Activated CD4-positive, alpha-beta T cell treated with anti-CD3 and anti-CD28 coated beads, Interleukin-2, amount 10 ng/mL, durations not matched to agents 7 days and 5 days (primary cell): Measurements from ENCODE around the gene COL6A2. TPM values are rescaled to one million over a fixed set of nuclear protein-coding genes. Genes with fewer than 3 reads are reported as not detected.
"Not testable (repeated sequence)": the region's sequence is repeated elsewhere in the genome, so short reads cannot be mapped to it uniquely, and the experiment has no call there.

ENCODE experiments used
- CTCF ChIA-PET: fragments of 350-600 bp; sonication (Branson Sonifier 250); formaldehyde crosslinking; loops from one replicate; lab custom pipeline; 2021; ENCODE audit warnings: antibody characterized with exemption; lab: Charles Lee
- POLR2A ChIA-PET: fragments of 350-600 bp; sonication (Branson Sonifier 250); formaldehyde crosslinking; loops from one replicate; lab custom pipeline; 2021; ENCODE audit warnings: antibody characterized with exemption; lab: Charles Lee
- DNase-seq: peaks from one replicate; pipeline ENCODE4 v3.0.0-alpha.2; 2020
- H3K27ac Mint-ChIP-seq: one replicate; pipeline ENCODE4 v1.8.0; 2021; ENCODE audit warnings: mild to moderate bottlenecking, moderate library complexity, mixed read lengths
- H3K27me3 Mint-ChIP-seq: one replicate; pipeline ENCODE4 v1.8.0; 2021; ENCODE audit warnings: mixed read lengths
- H3K36me3 Mint-ChIP-seq: one replicate; pipeline ENCODE4 v1.8.0; 2021; ENCODE audit warnings: low read depth, mixed read lengths
- H3K4me1 Mint-ChIP-seq: one replicate; pipeline ENCODE4 v1.8.0; 2021; ENCODE audit warnings: mixed read lengths
- H3K4me3 Mint-ChIP-seq: one replicate; pipeline ENCODE4 v1.8.0; 2021; ENCODE audit warnings: mild to moderate bottlenecking, moderate library complexity, mixed read lengths
- H3K9me3 Mint-ChIP-seq: one replicate; pipeline ENCODE4 v1.8.0; 2021; ENCODE audit warnings: mixed read lengths
- total RNA-seq, 2 experiments: library from RNA; stranded (reverse); gene quantifications; one replicate each; pipeline ENCODE4 v1.2.3, GENCODE V29; 2021

Gene COL6A2
- total RNA-seq, 2 experiments from 2014 or later: 2.3 to 2.5 TPM

DNA sequence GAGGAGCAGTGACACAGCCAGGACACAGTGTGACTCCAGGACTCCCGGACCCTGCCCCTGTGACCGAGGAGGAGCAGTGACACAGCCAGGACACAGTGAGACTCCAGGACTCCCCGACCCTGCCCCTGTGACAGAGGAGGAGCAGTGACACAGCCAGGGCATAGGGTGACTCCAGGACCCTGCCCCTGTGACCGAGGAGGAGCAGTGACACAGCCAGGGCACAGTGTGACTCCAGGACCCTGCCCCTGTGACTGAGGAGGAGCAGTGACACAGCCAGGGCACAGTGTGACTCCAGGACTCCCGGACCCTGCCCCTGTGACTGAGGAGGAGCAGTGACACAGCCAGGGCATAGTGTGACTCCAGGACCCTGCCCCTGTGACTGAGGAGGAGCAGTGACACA, 12.7 kb upstream of the COL6A2 start:
- H3K9me3 Mint-ChIP-seq: peaks cover 24% of the 10 kb centered on the region
- H3K36me3 Mint-ChIP-seq, DNase-seq, CTCF ChIA-PET, H3K4me3 Mint-ChIP-seq, POLR2A ChIA-PET, H3K4me1 Mint-ChIP-seq, H3K27me3 Mint-ChIP-seq, H3K27ac Mint-ChIP-seq: not testable (repeated sequence)

DNA sequence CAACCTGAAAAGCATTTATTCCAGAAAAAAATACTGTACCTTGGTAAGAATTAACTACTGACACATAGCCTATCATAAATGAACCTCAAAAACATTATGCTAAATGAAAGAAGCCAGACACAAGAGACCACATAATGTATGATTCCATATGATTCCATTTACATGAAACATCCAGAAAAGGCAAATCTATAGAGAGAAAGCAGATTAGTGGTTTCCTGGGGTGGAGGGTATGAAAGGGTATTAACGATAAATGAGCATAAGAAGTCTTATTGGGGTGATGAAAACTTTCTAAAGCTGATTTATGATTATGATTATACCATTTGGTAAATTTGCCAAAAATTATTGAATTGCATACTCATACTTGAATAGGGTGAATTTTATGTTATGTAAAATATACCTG, 10.3 kb upstream of the COL6A2 start:
- no peak overlapping the region for H3K27ac Mint-ChIP-seq
- H3K27me3 Mint-ChIP-seq: peaks cover 4% of the 10 kb centered on the region
- H3K9me3 Mint-ChIP-seq: peaks cover 30% of the 10 kb centered on the region
- H3K4me3 Mint-ChIP-seq: no peak overlapping the region
- H3K36me3 Mint-ChIP-seq: peaks cover 4% of the 10 kb centered on the region
- ChIA-PET POLR2A (no interaction called here), CTCF (no interaction called here)
- no peak for DNase-seq
- H3K4me1 Mint-ChIP-seq: no peaks in the 10 kb centered on the region

DNA sequence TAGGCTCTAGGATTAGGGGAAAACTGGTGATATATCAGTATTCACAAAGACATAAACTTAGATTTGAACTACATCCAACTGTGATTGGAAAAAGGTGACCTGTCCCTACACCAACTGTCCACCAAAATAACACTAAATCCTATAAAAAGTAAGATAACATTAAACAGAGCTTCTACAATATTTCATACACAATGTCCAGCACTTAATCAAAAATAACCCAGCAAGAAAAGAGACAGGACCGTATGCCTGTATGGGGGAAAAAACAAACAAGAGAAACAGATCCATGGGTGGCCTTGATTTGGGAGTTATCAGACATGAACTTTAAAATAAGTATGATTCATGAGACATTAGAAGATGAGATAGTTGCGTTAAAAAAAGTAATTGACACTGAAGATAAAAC, 9.7 kb upstream of the COL6A2 start:
- Mint-ChIP-seq H3K4me3 (no peak overlapping the region), H3K27me3 (peaks cover 4% of the 10 kb centered on the region), H3K4me1 (no peaks in the 10 kb centered on the region), H3K36me3 (peaks cover 4% of the 10 kb centered on the region), H3K9me3 (peaks cover 30% of the 10 kb centered on the region), H3K27ac (no peak overlapping the region)
- POLR2A ChIA-PET: no interaction called here
- CTCF ChIA-PET: no interaction called here
- DNase-seq: no peak

DNA sequence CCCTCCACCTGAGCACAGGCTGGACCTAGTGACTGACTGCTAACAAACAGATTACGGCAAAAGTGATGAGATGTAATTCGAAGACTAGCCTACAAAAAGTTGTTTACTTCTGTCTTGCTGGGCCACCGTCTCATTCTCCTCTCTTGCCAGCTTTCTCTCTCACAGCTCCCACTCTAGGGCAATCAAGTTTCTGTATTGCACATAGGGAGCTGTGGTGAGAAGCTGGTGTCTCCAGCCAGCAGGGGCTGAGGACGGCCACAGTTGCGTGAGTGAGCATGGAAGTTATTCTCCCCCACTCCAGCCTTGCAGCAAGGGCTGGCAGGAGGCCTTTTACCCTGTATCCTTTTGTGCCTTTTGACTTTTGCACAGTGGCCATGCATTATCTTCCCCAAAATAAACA, 8.6 kb upstream of the COL6A2 start:
- CTCF ChIA-PET: no interaction called here

DNA sequence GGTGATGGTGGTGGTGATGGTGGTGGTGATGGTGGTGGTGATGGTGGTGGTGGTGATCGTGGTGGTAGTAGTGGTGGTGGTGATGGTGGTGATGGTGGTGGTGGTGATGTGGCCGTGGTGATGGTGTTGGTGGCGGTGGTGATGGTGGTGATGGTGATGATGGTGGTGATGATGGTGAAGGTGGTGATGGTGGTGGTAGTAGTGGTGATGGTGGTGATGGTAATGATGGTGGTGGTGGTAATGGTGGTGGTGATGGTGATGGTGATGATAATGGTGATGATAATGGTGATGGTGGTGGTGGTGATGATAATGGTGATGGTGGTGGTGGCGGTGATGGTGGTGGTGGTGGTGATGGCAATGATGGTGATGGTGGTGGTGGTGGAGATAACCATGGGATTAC, 6.8 kb upstream of the COL6A2 start:
- H3K27ac Mint-ChIP-seq: no peak overlapping the region
- DNase-seq: no peak
- H3K36me3 Mint-ChIP-seq: peaks cover 4% of the 10 kb centered on the region
- POLR2A ChIA-PET: no interaction called here
- H3K9me3 Mint-ChIP-seq: peaks cover 25% of the 10 kb centered on the region
- H3K4me3 Mint-ChIP-seq: no peak overlapping the region
- CTCF ChIA-PET: no interaction called here
- H3K27me3 Mint-ChIP-seq: peaks cover 4% of the 10 kb centered on the region
- H3K4me1 Mint-ChIP-seq: no peaks in the 10 kb centered on the region

More for the DNA sequence above, 8.6 kb upstream of the COL6A2 start:
- POLR2A ChIA-PET: no interaction called here
- H3K9me3 Mint-ChIP-seq: peaks cover 30% of the 10 kb centered on the region
- no peak overlapping the region for H3K27ac Mint-ChIP-seq
- no peak overlapping the region for H3K4me3 Mint-ChIP-seq
- no peaks in the 10 kb centered on the region for H3K4me1 Mint-ChIP-seq
- H3K36me3 Mint-ChIP-seq: peaks cover 4% of the 10 kb centered on the region
- H3K27me3 Mint-ChIP-seq: peaks cover 4% of the 10 kb centered on the region
- no peak for DNase-seq

DNA sequence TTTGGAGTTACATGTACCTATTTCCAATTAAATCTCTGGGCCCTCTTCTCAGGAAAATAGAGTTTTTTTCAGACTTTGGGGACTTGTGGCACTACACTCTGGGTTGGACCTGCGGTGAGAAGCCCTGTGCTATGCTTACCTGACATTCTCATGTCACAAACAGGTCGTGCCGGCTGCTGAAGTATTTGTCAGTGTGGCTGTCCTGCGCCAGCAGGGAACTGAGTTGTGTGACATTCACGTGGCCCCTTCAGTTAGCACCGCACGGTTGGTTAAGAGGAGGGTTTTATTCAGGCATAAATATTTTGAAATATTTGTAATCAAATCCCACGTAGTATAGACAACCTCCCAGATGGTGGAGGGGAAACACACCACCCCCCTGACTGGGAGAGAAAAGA, 6.3 kb upstream of the COL6A2 start:
- DNase-seq: no peak
- ChIA-PET CTCF (no interaction called here), POLR2A (no interaction called here)
- H3K9me3 Mint-ChIP-seq: peaks cover 24% of the 10 kb centered on the region
- H3K36me3 Mint-ChIP-seq: peaks cover 4% of the 10 kb centered on the region
- H3K27ac Mint-ChIP-seq: no peak overlapping the region
- no peaks in the 10 kb centered on the region for H3K4me1 Mint-ChIP-seq
- H3K27me3 Mint-ChIP-seq: peaks cover 4% of the 10 kb centered on the region
- H3K4me3 Mint-ChIP-seq: no peak overlapping the region

DNA sequence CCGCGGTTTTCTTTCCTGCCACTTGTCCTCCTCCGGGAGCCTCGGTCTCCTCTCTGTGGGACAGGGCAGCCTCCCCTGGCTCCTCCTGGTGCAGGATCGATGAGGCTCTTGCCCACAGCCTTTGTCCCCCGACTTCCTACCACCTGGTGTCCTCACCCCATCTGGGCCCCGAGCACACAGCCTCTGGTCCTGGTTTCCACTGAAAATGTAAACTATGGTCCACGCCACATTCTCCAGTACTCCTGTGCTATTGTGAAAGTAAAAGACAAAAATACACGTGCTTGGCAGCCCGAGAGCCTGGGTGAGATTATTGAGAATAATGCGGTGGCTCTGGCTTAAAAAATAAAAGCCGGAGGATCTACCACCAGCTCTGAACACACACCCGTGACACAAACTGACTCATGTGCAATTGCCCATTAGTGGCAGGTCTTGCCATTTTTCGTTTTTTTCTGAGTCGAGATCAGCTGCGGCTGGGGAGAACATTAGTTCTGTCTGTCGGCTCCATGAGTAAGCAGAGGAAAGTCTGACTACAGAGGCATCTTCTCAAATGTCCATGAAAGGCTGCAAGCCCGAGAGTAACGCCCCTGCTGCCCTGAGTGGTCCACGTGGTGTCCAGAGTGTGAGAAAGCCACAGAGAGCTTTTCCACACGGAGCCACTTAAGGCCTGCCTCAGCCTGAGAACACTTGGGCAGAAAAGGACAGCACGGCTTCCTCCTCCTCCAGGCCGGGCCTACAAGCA, 5.7 kb upstream of the COL6A2 start:
- Mint-ChIP-seq H3K9me3 (peaks cover 21% of the 10 kb centered on the region), H3K4me1 (no peaks in the 10 kb centered on the region), H3K27me3 (peaks cover 8% of the 10 kb centered on the region), H3K4me3 (no peak overlapping the region), H3K36me3 (peaks cover 4% of the 10 kb centered on the region), H3K27ac (no peak overlapping the region)
- DNase-seq: no peak
- POLR2A ChIA-PET: no interaction called here
- CTCF ChIA-PET: interaction anchor here (1.1 kb wide), 1 partner anchor 25 kb away, joined by 3 read pairs; no protein-coding TSS in a partner anchor

DNA sequence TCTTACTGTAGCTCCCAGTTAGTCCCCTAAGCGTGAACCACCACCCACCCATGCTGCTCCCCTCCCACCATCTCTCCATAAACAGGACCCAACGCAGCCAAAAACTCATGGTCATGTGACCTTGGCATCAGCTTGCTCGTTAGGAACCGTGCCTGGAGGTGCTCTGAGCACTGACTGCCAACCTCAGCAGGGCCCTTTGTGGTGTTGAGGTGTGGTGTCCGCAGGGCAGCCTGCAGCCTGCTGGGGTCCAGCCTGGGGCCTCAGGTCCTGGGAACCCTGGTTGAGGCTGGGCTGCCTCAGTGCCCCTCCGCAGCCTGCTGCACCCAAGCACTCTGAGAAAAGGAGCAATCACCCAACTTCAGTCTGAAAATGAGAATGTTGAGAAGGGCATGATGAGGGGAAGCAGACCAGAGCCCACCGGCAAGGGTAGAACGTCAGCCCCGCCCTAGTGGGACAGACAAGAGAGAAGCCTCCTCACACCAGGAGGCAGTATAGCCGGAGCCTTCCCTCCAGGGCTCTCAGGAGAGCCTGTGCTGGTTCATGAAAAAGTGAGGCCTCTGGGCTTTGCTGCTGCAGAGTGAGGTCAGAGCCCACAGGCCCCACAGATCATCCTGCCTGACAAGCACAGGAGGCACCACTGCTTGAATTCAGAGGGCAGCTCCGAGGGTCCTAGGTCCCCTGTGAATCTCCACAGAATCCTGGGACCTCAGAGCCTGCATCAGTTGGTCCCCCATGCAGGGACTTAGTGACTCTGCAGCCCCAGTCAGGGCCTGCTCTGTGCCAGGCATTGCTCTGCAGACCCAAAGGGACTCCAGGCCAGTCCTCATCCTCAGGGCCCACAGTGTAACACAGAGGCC, 4.9 kb upstream of the COL6A2 start:
- Mint-ChIP-seq H3K27me3 (peaks cover 8% of the 10 kb centered on the region), H3K36me3 (peaks cover 4% of the 10 kb centered on the region), H3K27ac (no peak overlapping the region), H3K4me3 (no peak overlapping the region), H3K4me1 (no peaks in the 10 kb centered on the region), H3K9me3 (peaks cover 17% of the 10 kb centered on the region)
- POLR2A ChIA-PET: no interaction called here
- CTCF ChIA-PET: interaction anchor here (1.1 kb wide), 1 partner anchor 25 kb away, joined by 3 read pairs; no protein-coding TSS in a partner anchor
- DNase-seq: no peak

DNA sequence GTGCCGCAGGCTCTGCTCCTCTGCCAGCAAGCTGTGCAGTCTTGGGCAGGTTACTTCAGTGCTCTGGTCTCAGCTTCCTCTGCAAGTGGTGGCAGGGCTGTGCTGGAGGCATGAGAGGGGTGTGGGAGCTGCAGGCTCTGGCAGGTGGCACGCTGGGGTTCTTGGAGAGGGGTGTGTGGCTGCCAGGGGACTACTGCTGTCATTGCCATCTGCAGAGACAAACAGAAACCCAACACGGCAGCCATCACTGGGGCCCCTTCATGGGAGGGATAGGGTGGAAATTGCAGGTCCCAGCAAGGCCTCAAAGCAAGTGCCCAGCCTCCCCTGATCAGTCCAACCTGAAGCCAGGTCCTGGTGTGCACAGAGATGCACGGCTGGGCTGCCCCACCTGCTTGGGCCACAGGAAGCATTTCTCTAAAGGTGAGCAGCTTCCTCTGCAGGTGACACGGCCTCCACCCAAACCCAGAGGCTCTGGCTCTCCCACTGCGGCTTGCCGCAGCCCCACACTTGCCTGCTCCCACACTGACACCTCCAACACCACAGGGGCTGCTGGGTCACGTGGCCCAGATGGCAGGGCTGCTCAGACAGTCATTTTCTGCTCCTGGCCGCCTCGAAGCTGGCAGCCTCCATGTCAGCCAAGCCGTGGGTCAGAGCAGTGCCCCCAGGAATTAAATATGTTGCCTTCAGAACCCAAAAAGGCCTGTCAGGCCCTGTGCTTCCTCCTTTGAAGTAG, 4.1 kb upstream of the COL6A2 start:
- H3K36me3 Mint-ChIP-seq: peaks cover 2% of the 10 kb centered on the region
- no peak for DNase-seq
- ChIA-PET POLR2A (no interaction called here), CTCF (no interaction called here)
- H3K9me3 Mint-ChIP-seq: peaks cover 10% of the 10 kb centered on the region
- no peak overlapping the region for H3K27ac Mint-ChIP-seq
- H3K4me3 Mint-ChIP-seq: no peak overlapping the region
- no peaks in the 10 kb centered on the region for H3K4me1 Mint-ChIP-seq
- H3K27me3 Mint-ChIP-seq: peaks cover 4% of the 10 kb centered on the region

DNA sequence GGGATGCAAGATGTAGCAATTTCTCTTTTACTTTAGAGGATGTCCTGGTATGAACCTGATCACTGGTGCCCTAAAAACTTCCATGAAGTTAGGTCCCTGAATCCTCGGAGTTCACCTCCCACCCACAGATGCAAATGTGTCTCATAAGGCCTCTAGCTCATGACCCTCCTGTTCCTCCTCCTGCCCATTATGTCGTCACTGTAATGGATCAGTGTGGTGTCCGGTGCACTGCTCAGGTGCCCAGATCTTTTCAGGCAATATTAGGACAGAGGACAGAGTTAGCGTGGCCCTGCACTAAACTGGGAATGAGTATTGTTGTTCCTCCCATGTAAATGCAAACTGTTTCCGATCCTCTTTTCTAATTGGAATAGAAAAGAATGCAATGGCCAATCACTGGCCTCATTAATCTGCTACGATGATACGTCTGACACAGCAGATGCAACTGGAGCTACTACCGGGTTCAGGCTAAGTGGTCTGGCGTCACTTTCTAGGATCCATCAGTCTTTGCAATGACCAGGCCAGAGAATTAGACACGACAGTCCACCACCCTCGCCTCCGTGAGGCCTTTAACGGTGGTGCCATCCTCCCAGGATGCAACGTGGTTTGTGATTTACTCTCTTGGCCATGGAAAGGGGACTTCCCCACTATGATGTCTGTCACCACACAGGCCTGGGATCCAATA, 3.4 kb upstream of the COL6A2 start:
- Mint-ChIP-seq H3K36me3 (peaks cover 2% of the 10 kb centered on the region), H3K27ac (no peak overlapping the region), H3K27me3 (peaks cover 7% of the 10 kb centered on the region), H3K9me3 (peaks cover 10% of the 10 kb centered on the region), H3K4me1 (peaks cover 2% of the 10 kb centered on the region), H3K4me3 (no peak overlapping the region)
- ChIA-PET POLR2A (no interaction called here), CTCF (no interaction called here)
- no peak for DNase-seq

DNA sequence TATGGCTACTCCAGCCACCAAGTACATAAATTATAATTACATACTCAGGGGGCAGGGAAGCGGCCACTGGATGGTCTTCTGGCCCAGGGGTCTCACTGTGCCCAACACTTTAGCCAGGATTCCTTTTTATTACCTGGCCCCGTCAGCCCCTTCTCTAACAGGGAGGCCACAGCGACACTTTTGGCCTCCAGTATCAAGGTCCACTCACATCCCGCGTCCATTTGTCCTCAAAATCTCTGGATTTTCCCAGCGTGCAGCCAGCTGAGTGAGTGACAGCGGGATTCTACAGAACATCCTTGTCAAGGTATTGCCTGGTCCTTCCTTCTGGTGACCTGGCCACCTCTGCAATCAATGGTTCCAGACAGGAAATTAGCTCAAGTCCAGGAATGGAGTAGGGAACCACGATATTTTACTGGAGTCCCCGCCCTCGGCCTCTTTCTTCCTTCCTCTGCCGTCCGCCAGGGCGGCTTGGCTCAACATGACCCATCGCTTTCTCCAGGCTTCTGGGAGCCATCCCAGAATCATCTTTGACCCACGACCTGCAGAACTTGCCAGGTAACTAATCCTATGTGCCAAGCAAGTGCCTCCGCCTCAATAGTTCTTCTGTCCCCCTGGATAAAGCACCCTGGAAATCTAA, 2.7 kb upstream of the COL6A2 start:
- DNase-seq: no peak
- peaks cover 2% of the 10 kb centered on the region for H3K36me3 Mint-ChIP-seq
- ChIA-PET POLR2A (no interaction called here), CTCF (no interaction called here)
- peaks cover 12% of the 10 kb centered on the region for H3K27me3 Mint-ChIP-seq
- peaks cover 2% of the 10 kb centered on the region for H3K4me1 Mint-ChIP-seq
- H3K9me3 Mint-ChIP-seq: peaks cover 7% of the 10 kb centered on the region
- H3K27ac Mint-ChIP-seq: no peak overlapping the region
- no peak overlapping the region for H3K4me3 Mint-ChIP-seq
